Left lung (tissue), 10 donors: ENCODE results near the gene GPSM1. TPM values are rescaled to one million over a fixed set of nuclear protein-coding genes. Genes with fewer than 3 reads are reported as not detected.
A peak's percentile ranks its signal among the peaks of the same experiment; 100 is the strongest.

Source experiments
- ATAC-seq: fragments of 200-7000 bp; cut with Tn5 transposase; one replicate; pipeline ENCODE4 v1.9.1; 2020; ENCODE audit warnings: moderate library complexity
- DNase-seq, 4 donors: peaks; one replicate each; pipeline ENCODE4 v3.0.0-alpha.2; 2013 to 2020
- H3K27ac ChIP-seq, 2 donors: fragments of 200-600 bp; sonication (generic) in 1 of 2; one replicate each; pipeline versions ENCODE4 v1.5.0 to v1.8.0; 2020 to 2021
- H3K27me3 ChIP-seq, 2 donors: fragments of 200-600 bp; sonication (generic) in 1 of 2; one replicate each; pipeline versions ENCODE4 v1.5.0 to v1.8.0; 2020 to 2021
- H3K36me3 ChIP-seq, 2 donors: fragments of 200-600 bp; sonication (generic) in 1 of 2; one replicate each; pipeline versions ENCODE4 v1.5.0 to v1.8.0; 2020 to 2021
- H3K4me1 ChIP-seq, 2 donors: fragments of 200-600 bp; one replicate each; pipeline ENCODE4 v1.8.0; 2021
- H3K4me3 ChIP-seq, 2 donors: fragments of 200-600 bp; sonication (generic) in 1 of 2; one replicate each; pipeline versions ENCODE4 v1.5.0 to v1.8.0; 2020 to 2021; ENCODE audit warnings: mild to moderate bottlenecking in 1 of 2
- H3K9me3 ChIP-seq, 2 donors: fragments of 200-600 bp; sonication (generic) in 1 of 2; one replicate each; pipeline versions ENCODE4 v1.5.0 to v1.8.0; 2020 to 2021
- CTCF ChIP-seq, 2 donors: fragments of 200-600 bp; sonication (generic) in 1 of 2; IDR thresholded peaks; one replicate each; pipeline versions ENCODE4 v1.5.0 to v1.8.0; 2021; ENCODE audit warnings: antibody characterized with exemption in 2 of 2
- intact Hi-C, 2 donors: fragments of 100-400 bp; cut with DNase I; formaldehyde crosslinking; loops; one replicate each; pipeline versions ENCODE4 v1.11.2 to v1.14.2; 2022
- polyA plus RNA-seq, 6 donors: library from polyadenylated mRNA; unstranded; fragments of 120-200 nt; gene quantifications; one replicate each; pipeline ENCODE4 v1.2.1, GENCODE V29; 2013; ENCODE audit not compliant: insufficient read length in 6 of 6
- total RNA-seq, 2 donors: library from RNA; stranded (reverse); fragmentation: NEBNext Ultra II Directional; extraction: Animal tissue kit (Norgen Biotek cat#: 25700); gene quantifications; one replicate each; pipeline ENCODE4 v1.2.1, GENCODE V29; 2021
- donor health status: DM: no; HTN: yes; CAD: no.
- donor health status: DM: no; HTN: no; CAD: no.

GPSM1 gene
- total and polyA plus RNA-seq, 8 donors, result 21.7 to 84.3 (median 52.7) TPM

- DNase-seq (no peak), ATAC-seq (no peak)
- Histone ChIP-seq H3K4me1 (peaks cover 11 to 45% of the 10 kb centered on the region in 2 donors), H3K9me3 (no peaks in the 10 kb centered on the region), H3K36me3 (peaks cover 0 to 19% of the 10 kb centered on the region in 2 donors), H3K4me3 (no peak overlapping the region), H3K27ac (peak overlapping the region in 1 of 2 donors; percentile 95), H3K27me3 (peaks cover 0 to 6% of the 10 kb centered on the region in 2 donors)
- no peak for TF ChIP-seq CTCF (IDR thresholded peaks at IDR 0.05)
- intact Hi-C loops, result no loop called here
These were observed 34.6 kb downstream of the GPSM1 start for GRCh38 chr9:136361754-136362449.

- intact Hi-C loops, result no loop called here
- no peak for DNase-seq
- H3K4me1 ChIP-seq, result peaks cover 11 to 45% of the 10 kb centered on the region in 2 donors
These were observed 35.1 kb downstream of the GPSM1 start for GRCh38 chr9:136362450-136362784.

GRCh38 chr9:136363106-136363948, 36.0 kb downstream of the GPSM1 start, which contains the start of gene DNLZ:
Gene DNLZ, minus strand, starts transcription at chr9:136363744. Its CDS starts 30 bp downstream, at chr9:136363714.
- peak within 1 kb of the TSS; percentile 86 to 95 for H3K27ac ChIP-seq
- H3K9me3 ChIP-seq, result no peaks in the 10 kb centered on the region
- peaks cover 0 to 13% of the 10 kb centered on the region in 2 donors for H3K36me3 ChIP-seq
- peak; percentile 99 for TF ChIP-seq CTCF (IDR thresholded peaks at IDR 0.05)
- H3K4me3 ChIP-seq, result peak within 1 kb of the TSS; percentile 62 to 72
- ATAC-seq, result peak; percentile 95
- peaks cover 0 to 6% of the 10 kb centered on the region in 2 donors for H3K27me3 ChIP-seq
- H3K4me1 ChIP-seq, result peaks cover 11 to 45% of the 10 kb centered on the region in 2 donors
- intact Hi-C loops, result no loop called here
- DNase-seq, result peak; percentile 84 to 99 (median 96)

More at GRCh38 chr9:136362450-136362784, 35.1 kb downstream of the GPSM1 start:
- no peak for TF ChIP-seq CTCF (IDR thresholded peaks at IDR 0.05)
- no peak for ATAC-seq
- Histone ChIP-seq H3K4me3 (no peak overlapping the region), H3K27me3 (peaks cover 0 to 6% of the 10 kb centered on the region in 2 donors), H3K9me3 (no peaks in the 10 kb centered on the region), H3K36me3 (peaks cover 0 to 15% of the 10 kb centered on the region in 2 donors), H3K27ac (peak overlapping the region in 1 of 2 donors; percentile 95)

- intact Hi-C loops, result no loop called here
- TF ChIP-seq CTCF (IDR thresholded peaks at IDR 0.05), result peak in 1 of 2 donors; percentile 54
- peaks cover 0 to 14% of the 10 kb centered on the region in 2 donors for H3K36me3 ChIP-seq
- H3K9me3 ChIP-seq, result no peaks in the 10 kb centered on the region
- peaks cover 11 to 45% of the 10 kb centered on the region in 2 donors for H3K4me1 ChIP-seq
- H3K27ac ChIP-seq, result peak overlapping the region in 1 of 2 donors; percentile 95
- H3K4me3 ChIP-seq, result peak overlapping the region in 1 of 2 donors; percentile 72
- ATAC-seq (no peak), DNase-seq (no peak)
- peaks cover 0 to 6% of the 10 kb centered on the region in 2 donors for H3K27me3 ChIP-seq
These were observed 36.8 kb downstream of the GPSM1 start for GRCh38 chr9:136363949-136364748.
